Central memory CD8-positive, alpha-beta T cell (primary cell): ENCODE data around the gene CSNK1D.

Experiments used
- ATAC-seq: fragments of 150-1000 bp; cut with Tn5 transposase; replicated peaks from 2 replicates; pipeline ENCODE4 v1.10.0; 2022; ENCODE audit warnings: mild to moderate bottlenecking, moderate FRiP score, moderate number of reproducible peaks; ENCODE audit not compliant: poor library complexity, severe bottlenecking; ENCODE audit errors: extremely low read depth
- DNase-seq, 2 donors: peaks; one replicate each; pipeline ENCODE4 v3.0.0; 2021; ENCODE audit warnings: low spot score in 2 of 2
- H3K27ac Mint-ChIP-seq: one replicate; pipeline ENCODE4 v1.8.0; 2022; ENCODE audit warnings: low read depth, mild to moderate bottlenecking, moderate library complexity, mixed read lengths
- H3K27me3 Mint-ChIP-seq: one replicate; pipeline ENCODE4 v1.8.0; 2022; ENCODE audit warnings: mixed read lengths
- H3K36me3 Mint-ChIP-seq: one replicate; pipeline ENCODE4 v1.8.0; 2022; ENCODE audit warnings: mild to moderate bottlenecking, moderate library complexity, mixed read lengths; ENCODE audit not compliant: insufficient read depth
- H3K4me1 Mint-ChIP-seq: one replicate; pipeline ENCODE4 v1.8.0; 2022; ENCODE audit warnings: mixed read lengths
- H3K4me3 Mint-ChIP-seq: one replicate; pipeline ENCODE4 v1.8.0; 2022; ENCODE audit warnings: mild to moderate bottlenecking, moderate library complexity, mixed read lengths
- H3K9me3 Mint-ChIP-seq: one replicate; pipeline ENCODE4 v1.8.0; 2022; ENCODE audit warnings: mixed read lengths

Gene CSNK1D

DNA sequence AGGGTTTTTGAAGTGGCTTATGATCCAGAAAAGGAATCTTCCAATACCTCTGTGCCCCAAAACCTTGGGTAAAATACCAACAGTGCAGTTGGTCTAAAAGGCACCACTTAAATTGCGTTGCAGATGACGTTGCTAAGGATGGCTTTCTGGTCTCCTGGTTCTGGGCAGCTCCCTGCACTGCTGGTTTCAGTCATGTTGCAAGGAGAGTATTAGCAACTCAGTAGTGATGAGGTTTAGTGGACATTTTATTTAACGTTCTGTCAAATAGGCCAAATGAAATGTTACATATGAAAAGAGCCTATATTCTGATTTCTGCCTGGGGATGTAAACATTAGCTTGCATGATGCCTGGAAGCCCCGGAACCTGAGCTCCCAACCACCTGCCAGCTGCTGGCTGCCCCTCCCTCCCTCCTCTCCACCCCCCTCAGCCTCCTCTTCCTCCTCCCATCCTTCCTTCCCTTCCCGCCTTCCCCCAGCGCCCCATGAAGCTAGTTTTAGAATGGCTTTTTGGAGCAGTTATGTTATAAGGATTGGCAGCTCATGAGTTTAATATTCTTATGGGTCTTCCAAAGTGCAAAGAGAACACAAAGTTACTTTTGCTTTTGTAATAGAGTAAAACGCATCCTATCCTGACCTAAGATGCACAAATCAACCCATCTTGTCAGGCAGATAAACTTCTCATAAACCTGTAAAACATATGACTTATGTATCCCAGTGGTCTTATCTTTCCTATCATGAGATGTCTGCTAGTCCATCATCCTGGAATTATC lies 23.2 kb upstream of the CSNK1D start:
- peaks cover 63% of the 10 kb centered on the region for H3K4me1 Mint-ChIP-seq
- no peaks in the 10 kb centered on the region for H3K27me3 Mint-ChIP-seq
- peak overlapping the region; percentile 90 for H3K4me3 Mint-ChIP-seq
- DNase-seq (no peak), ATAC-seq (no peak)
- peaks cover 34% of the 10 kb centered on the region for H3K36me3 Mint-ChIP-seq
- peak overlapping the region; percentile 99 for H3K27ac Mint-ChIP-seq
- H3K9me3 Mint-ChIP-seq: no peaks in the 10 kb centered on the region

DNA sequence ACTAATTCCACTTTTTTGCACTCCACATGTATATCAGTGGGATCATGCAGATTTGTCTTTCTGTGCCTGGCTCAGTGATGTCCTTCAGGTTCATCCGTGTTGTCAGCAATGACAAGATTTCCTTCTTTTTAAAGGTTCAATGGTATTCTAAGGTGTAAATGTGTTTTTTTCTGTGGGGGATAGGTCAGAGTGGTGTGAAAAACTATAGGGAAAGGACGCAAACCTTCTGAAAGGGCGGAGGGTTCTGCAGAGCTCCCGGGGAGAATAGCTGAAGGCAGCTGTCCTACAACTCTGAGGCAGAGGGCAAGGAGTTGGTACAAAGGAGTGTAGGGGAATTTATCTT lies 21.9 kb upstream of the CSNK1D start:
- H3K4me1 Mint-ChIP-seq: peaks cover 50% of the 10 kb centered on the region
- ATAC-seq (no peak), DNase-seq (no peak)
- no peak overlapping the region for H3K27ac Mint-ChIP-seq
- peak overlapping the region; percentile 26 for H3K4me3 Mint-ChIP-seq
- H3K9me3 Mint-ChIP-seq: no peaks in the 10 kb centered on the region
- no peaks in the 10 kb centered on the region for H3K27me3 Mint-ChIP-seq
- peaks cover 34% of the 10 kb centered on the region for H3K36me3 Mint-ChIP-seq

DNA sequence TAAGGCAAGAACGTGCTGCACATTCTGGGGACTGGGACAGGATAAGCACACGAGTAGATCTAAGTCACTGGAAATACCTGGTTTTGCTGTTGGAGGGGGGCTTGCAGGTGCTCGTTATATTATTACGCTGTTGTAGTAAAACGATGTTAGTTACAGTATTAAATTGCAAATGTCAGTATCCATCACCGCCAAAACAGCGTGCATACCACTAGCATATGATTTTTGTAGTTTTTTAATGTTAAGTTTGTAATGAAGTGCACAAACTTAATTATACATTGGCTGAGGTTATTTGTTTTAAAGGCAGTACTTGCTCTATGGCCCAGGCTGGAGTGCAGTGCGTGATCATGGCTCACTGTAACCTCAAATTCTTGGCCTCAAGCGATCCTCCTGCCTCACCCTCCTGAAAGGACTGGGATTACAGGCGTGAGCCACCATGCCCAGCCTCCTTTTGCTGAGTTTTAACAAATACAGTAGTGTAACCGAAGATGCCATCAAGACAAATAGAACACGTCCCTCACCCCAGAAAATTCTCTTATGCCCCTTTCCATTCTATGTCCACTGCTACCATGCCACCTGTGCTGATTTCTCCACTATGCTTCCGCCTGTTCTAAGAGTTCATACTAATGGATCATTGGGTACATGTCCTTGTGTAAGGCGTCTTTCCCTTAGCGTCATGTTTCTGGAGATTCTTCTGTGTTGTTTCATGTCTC lies 20.7 kb upstream of the CSNK1D start:
- peak overlapping the region; percentile 27 for H3K27ac Mint-ChIP-seq
- H3K27me3 Mint-ChIP-seq: no peaks in the 10 kb centered on the region
- H3K4me1 Mint-ChIP-seq: peaks cover 38% of the 10 kb centered on the region
- peak overlapping the region; percentile 44 for H3K4me3 Mint-ChIP-seq
- ATAC-seq: no peak
- no peaks in the 10 kb centered on the region for H3K9me3 Mint-ChIP-seq
- H3K36me3 Mint-ChIP-seq: peaks cover 32% of the 10 kb centered on the region
- DNase-seq: no peak

DNA sequence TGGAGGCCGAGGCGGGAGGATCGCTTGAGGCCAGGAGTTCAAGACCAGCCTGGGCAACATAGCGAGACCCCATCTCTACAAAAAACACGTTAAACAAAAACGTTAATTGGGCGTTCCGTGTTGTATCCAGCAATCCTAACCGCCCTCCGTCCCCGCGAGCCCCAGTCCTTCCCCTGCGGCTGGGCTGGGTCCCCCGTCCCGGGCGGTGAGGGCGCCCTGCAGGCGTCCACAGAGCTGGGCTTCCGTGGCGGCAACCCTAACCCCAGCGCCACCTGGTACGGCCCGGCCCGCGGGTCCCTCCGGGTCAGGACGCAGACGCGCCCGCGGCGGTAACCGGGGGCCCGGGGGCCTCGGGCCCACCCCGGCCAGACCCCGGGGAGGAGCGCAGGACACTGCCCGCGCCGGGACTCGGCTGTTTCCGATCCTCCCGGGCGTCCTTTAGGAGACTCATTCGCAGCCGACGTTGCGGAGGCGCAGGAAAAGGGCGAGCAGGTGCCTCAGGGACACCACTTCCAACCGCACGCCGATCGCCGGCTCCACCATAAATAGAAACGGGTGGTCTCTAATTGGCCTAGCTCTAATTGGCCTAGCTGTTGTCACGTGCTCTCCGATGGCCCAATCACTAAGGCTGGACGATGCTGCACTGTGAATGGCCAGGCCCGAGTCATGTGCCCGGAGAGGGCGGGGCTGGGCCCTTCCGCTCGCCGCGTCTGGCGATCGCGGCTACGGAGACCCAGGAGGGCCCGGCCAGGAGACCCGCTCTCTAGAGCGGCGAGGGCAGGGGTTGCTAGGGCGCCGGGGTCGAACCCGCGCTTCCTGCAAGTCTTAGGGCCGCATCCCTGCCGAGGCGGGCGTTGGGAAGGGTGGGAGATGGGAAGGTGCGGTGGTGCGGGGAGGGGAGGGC lies 19.0 kb upstream of the CSNK1D start:
- Mint-ChIP-seq H3K4me3 (peak overlapping the region; percentile 82), H3K27ac (peak overlapping the region; percentile 78), H3K36me3 (peaks cover 21% of the 10 kb centered on the region), H3K9me3 (no peaks in the 10 kb centered on the region), H3K4me1 (peaks cover 21% of the 10 kb centered on the region), H3K27me3 (no peaks in the 10 kb centered on the region)
- ATAC-seq (peak; percentile 89), DNase-seq (peak; percentile 76 to 88)

DNA sequence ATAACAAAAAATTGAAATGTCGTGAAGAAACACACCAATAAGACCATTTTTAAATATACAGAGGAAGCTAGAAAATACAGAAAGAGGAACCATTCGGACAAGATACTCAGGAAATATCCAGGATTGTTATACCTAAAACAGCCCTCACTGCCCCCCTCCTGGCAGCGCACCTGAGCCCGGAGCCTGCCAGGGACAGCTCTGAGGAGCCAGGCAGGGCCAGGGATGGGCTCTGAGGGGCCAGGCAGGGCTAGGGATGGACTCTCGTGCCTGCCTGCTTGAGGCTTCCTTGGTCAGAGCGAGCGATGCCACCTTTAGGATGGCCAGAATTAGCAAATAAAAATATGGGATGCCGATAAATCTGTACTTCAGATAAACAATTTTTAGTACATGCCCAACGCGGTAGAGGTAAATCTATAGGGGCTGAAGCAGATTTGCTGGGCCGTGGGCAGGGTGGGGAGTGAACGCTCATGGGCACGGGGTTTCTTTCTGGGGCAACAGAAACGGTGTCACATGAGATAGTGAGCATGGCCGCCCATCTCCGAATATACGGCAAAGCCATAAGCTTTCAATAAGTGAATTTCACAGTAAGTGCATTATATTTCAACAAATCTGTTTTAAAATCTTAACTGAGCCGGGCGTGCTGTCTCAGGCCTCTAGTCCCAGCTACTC lies 18.2 kb upstream of the CSNK1D start:
- no peaks in the 10 kb centered on the region for H3K9me3 Mint-ChIP-seq
- no peaks in the 10 kb centered on the region for H3K27me3 Mint-ChIP-seq
- H3K4me3 Mint-ChIP-seq: peak overlapping the region; percentile 82
- no peak for ATAC-seq
- DNase-seq: no peak
- H3K4me1 Mint-ChIP-seq: peaks cover 13% of the 10 kb centered on the region
- H3K36me3 Mint-ChIP-seq: peaks cover 14% of the 10 kb centered on the region
- no peak overlapping the region for H3K27ac Mint-ChIP-seq

DNA sequence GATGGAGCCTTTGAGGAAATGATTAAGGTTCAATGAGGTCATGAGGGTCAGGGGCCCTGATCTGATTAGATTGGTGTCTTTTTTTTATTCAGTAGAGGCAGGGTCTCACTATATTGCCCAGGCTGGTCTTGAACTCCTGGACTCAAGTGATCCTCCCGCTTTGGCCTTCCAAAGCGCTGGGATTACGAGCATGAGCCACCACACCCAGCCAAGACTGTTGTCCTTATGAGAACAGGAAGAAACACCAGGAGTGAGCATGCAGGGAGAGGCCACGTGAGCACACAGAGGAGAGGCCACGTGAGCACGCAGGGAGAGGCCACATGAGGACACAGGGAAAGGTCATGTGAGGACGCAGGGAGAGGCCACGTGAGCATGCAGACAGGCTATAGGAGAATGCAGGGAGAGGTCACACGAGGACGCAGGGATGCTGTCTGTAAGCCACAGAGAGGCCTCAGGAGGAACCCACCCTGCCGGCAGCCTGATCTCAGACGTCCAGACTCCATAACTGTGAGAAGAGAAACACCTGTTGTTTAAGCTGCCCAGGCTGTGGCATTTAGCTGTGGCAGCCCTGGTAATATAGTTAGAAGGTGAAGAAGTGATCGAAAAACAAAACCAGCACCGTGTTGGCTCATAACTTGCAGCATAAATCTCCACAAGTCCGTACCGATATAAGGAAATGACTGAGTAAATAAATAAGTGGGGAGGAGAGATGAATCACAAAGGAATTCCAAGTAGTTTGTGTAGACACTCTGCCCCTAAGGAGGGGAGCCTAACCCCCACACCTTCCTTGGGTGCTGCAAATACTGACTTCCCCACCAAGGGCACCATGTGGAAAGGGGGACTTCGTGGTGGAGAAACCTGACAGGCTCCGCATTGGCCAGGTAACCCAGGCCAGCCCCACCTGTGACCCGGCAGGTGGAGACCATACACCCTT lies 14.6 kb upstream of the CSNK1D start:
- Mint-ChIP-seq H3K36me3 (peaks cover 5% of the 10 kb centered on the region), H3K9me3 (no peaks in the 10 kb centered on the region), H3K4me3 (no peak overlapping the region), H3K4me1 (peaks cover 12% of the 10 kb centered on the region), H3K27me3 (no peaks in the 10 kb centered on the region), H3K27ac (no peak overlapping the region)
- DNase-seq (no peak), ATAC-seq (no peak)

DNA sequence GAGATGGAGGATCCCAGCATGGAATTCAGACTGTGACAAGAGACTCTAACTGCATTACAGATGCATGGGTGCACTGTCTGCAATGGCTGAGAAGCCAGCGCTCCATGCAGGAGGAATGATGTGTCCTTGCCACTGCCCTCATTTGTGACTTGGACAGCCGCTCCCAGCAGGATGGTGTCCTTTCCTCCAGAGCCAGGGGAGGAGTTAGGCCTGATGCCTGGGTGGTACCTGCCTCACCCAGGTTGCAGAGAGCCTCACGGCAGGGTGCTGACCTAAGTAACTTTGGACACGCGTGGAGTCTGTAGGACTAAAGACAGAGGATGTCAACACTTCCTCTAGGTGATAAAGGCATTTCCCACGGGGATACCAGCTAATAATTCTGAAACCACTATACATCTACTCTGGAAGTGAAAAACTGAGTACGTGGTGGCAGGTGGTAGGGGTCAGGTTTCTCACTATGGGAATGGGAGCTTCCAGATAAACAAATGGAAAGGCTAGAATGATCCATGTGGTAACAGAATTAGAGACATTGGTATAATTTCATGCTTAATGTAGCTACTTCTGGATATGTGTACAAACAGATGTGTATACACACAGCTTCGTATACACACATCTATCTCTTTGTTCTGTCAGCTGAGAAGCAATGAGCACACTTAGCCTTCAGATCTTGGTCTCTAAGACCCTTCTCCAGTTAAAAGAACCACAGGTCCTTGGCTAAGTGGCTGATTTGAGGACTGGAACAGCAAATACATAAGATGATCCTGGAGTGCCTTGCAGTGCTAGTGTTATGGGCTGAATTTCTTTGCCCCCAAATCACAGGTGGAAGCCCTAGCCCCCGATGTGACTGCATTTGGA lies 13.7 kb upstream of the CSNK1D start:
- H3K27me3 Mint-ChIP-seq: no peaks in the 10 kb centered on the region
- H3K4me1 Mint-ChIP-seq: peaks cover 8% of the 10 kb centered on the region
- H3K36me3 Mint-ChIP-seq: no peaks in the 10 kb centered on the region
- DNase-seq (no peak), ATAC-seq (no peak)
- no peak overlapping the region for H3K4me3 Mint-ChIP-seq
- H3K27ac Mint-ChIP-seq: no peak overlapping the region
- no peaks in the 10 kb centered on the region for H3K9me3 Mint-ChIP-seq

DNA sequence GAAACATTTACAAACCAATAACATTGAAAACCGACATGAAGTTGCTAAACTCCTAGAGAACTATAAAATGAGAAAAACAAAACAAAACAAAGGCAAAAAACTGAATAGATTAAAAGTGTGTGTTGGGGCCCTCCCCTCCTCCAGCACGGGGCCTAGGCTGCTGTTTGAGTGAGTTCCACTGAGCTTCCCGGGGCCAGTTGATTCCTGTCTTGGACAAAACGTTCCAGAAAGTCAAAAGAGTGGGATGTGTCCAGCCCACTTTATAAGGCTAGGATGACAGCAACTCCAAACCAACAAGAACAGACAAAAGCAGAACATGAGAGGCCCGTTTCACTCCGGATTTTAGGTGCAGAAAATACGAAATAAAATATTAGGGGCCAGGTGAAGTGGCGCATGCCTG lies 11.6 kb upstream of the CSNK1D start:
- no peaks in the 10 kb centered on the region for H3K9me3 Mint-ChIP-seq
- ATAC-seq: no peak
- no peak overlapping the region for H3K4me3 Mint-ChIP-seq

DNA sequence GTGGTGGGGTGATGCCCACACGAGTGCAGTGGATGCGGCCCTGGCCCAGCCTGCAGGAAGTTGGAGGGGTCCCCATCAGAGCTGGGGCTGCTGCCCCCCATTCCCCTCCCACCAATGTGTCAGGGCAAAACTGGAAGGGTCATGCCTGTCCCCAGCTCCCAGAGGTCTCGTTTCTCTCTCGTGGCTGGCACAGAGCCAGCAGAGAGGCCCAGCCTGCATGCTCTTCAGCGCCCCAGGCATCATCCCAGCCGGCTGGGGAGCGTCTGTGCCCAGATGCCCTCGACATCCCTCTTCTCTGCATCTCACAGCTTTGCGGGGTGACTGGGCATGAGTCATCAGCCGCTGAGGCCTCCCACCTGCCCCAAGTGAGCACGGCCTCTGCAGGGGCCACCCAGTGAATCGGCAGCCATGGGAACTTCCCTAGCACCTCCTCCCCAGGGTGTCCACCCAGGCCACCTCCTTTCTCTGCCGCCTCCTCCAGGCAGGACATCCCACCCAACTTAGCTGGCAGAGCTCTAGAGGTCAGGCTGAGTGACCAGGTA lies 9.8 kb upstream of the CSNK1D start:
- Mint-ChIP-seq H3K4me1 (peaks cover 21% of the 10 kb centered on the region), H3K36me3 (no peaks in the 10 kb centered on the region), H3K9me3 (no peaks in the 10 kb centered on the region), H3K27ac (peak overlapping the region; percentile 41), H3K4me3 (no peak overlapping the region), H3K27me3 (no peaks in the 10 kb centered on the region)
- ATAC-seq: no peak
- no peak for DNase-seq

More for the DNA sequence above, 11.6 kb upstream of the CSNK1D start:
- H3K27me3 Mint-ChIP-seq: no peaks in the 10 kb centered on the region
- H3K4me1 Mint-ChIP-seq: peaks cover 21% of the 10 kb centered on the region
- DNase-seq: no peak
- H3K27ac Mint-ChIP-seq: no peak overlapping the region
- no peaks in the 10 kb centered on the region for H3K36me3 Mint-ChIP-seq

DNA sequence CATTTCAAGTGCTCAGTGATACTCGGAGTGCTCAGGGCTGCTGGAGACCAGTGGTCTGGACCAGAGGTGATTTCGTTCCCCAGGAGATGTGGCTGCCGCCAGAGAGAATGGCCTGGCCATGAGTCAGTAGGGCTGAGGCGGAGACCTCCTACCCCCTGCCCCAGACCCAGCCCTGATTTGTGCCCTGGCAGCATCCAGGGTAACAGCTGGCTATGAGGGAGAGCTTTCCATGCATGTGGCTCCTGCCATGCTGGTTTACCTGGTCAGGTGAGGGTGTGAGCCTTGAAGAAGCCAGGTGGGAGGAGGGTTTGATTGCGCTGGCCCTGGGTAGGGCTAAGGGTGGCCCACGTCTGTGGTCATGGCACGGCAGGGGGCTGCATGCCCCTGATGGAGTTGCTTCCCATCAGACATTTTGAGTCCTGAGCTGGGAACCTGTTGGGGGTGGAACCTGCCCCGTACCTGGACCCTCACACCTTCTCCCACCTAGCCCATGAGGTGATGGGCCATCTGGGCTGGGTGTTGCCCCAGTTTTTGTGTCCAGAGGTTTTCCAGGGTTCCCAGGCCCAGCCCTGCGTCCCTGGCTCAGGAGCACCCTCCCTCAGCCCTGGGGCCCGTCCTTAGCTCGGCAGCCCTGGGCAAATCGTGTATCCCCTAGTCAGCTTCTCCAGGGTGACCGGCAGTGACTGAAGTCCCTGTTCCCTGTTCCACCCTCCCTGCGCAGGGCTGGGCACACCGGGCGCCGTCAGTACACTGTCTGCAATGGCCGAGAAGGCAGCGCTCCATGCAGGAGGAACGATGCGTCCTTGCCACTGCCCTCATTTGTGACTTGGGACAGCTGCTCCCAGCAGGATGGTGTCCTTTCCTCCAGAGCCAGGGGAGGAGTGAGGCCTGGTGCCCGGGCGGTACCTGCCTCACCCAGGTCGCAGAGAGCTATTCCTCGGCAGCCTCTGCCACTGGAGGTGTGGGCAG lies 9.0 kb upstream of the CSNK1D start:
- no peak overlapping the region for H3K27ac Mint-ChIP-seq
- peaks cover 21% of the 10 kb centered on the region for H3K4me1 Mint-ChIP-seq
- H3K4me3 Mint-ChIP-seq: no peak overlapping the region
- no peaks in the 10 kb centered on the region for H3K36me3 Mint-ChIP-seq
- no peaks in the 10 kb centered on the region for H3K9me3 Mint-ChIP-seq
- no peak for ATAC-seq
- no peak for DNase-seq
- no peaks in the 10 kb centered on the region for H3K27me3 Mint-ChIP-seq
